Mucosa of gallbladder (tissue), 1 donor: ENCODE data around the gene TBC1D1. TPM values are rescaled to one million over a fixed set of nuclear protein-coding genes. Genes with fewer than 3 reads are reported as not detected.

Experiments
- DNase-seq: peaks from one replicate; pipeline ENCODE4 v3.0.0-alpha.2; 2020; ENCODE audit warnings: low spot score
- total RNA-seq: library from RNA; stranded (reverse); gene quantifications from one replicate; pipeline ENCODE4 v1.2.1, GENCODE V29; 2021
- donor health status: DM: no; HTN: no; CAD: no.

Gene TBC1D1
- total RNA-seq, 1 donor from 2014 or later: 159 TPM

DNA sequence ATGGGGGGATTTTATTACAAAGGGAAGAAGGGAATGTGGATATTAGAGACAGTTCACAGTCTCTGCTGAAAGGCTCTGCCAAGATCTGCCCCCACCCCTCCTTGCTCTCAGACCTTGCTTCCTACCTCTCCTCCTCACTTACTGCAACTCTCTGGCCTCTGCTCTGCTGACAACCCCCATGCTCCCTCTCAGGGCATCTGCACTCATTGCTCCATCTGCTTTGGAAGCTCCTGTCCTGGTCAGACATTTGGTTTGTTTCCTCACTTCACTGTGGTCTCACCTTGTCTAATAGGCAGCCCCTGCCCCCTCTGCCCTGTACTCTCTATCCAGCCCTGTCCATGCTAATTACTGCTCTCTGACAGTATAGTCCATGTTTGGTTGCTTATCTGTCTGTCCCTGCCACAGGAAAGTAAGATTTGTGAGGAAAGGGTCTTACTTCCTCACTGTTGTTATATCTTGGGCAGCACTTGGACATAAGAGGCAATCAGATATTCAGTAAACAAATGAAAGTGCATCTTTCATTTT lies 258.6 kb downstream of the TBC1D1 start:
- DNase-seq: no peak

DNA sequence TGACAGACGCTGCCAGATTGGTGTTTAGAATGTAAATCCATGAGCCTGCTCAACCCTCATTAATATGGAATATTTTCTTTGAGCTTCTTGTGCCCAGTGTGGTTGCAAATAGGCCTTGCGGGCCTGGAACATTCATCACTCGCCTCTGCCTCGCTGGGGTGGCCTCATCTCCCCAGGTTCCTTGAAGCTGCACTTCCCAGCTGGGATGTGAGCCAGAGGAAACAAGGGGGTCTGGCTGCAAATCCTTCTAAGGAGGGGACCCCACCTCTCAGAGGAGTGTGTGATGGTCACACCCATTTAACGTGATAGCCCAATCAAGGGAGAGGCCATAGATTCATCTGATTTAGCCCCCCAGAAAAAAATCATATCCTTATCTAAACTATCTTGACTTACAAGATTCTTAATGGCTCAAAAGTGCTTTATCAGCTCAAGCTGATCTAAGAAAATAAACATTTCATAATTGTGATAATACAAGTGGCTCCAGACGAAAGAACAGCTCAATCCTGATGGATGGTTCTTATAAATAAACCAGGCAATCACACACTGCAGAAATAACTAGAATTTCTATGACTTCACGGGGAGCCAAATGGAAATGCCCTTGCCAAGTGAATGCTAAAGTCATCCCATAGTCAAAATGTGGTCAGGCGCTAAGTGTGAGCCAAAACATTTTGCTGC lies 259.2 kb downstream of the TBC1D1 start:
- DNase-seq: no peak

DNA sequence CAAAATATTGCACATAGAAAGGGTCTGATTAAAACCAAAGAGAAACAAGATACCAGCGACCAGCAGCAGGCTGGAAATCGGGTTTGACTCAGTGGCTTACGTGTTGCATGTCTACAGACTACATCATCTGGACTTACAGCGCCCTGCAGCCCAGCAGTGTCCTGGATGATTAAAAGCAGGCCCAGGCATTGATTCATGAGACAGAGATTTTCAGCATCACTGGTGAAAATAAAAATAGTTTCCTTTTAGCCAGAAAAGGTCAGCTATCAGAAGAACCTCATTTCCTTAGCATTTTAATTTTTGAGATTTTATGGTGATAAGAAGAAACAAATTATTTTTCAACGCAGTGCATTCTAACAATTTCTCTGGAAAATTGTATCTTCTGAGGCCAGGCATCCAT lies 259.9 kb downstream of the TBC1D1 start:
- DNase-seq: no peak

DNA sequence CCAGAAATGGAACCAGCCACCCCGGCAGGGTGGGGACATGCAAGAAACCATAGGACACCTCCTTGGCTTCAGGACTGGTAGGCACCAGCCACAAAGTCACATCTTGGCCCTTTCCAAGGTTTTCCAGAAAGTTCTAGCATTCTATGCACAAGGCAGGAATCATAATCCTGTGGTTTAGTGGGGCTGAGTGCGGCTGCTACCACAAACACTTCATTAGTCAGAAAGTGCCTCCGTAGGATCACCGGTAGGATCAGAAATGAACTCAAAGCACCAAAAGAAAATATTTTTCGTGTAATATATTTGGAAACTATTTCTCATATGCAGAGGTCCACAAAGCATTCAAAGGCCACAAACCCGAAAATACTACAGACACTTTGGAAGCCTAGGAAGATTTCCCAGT lies 261.0 kb downstream of the TBC1D1 start:
- no peak for DNase-seq

DNA sequence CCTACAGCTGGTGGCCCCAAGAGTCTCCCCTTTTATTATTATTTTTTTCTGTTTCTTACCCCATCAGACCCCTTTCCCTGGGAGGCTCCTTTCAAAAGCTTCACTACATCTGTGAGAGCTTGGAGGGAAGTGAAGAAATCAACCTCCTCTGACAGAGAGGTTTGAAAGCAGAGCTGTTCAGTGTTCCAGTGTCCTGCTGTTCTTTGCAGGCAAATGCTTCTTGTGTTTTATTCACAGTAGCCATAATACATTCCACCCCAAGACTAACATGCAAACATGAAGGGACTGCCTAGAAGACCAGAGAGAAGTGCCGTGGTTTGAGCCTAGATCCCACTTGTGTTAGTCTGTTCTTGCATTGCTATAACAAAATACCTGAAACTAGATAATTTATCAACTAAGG lies 261.4 kb downstream of the TBC1D1 start:
- no peak for DNase-seq

DNA sequence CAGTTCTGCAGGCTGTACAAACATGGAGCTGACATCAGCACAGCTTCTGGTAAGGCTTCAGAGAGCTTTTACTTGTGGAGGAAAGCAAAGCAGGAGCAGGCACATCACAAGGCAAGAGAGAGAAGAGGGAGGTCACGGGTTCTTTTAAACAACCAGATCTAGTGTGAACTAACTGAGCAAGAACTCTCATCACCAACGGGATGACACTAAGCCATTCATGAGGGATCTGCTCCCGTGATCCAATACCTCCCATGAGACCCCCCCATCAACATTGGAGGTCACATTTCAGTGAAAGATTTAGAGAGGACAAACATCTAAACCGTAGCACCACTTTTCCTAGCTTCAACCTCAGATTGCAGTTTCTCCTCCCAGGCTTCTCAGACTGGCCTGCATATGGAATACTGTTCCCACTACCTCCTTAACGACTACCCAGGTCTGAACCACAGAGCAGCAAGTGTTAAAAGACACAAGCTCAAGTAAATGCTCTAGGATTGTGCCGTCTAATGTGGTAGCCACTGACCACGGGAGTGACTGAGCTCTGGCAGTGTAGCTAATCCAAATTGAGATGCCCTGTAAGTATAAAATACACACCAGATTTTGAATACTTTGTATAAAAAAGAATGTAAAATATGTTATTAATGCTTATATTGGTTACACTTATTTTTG lies 262.0 kb downstream of the TBC1D1 start:
- no peak for DNase-seq

DNA sequence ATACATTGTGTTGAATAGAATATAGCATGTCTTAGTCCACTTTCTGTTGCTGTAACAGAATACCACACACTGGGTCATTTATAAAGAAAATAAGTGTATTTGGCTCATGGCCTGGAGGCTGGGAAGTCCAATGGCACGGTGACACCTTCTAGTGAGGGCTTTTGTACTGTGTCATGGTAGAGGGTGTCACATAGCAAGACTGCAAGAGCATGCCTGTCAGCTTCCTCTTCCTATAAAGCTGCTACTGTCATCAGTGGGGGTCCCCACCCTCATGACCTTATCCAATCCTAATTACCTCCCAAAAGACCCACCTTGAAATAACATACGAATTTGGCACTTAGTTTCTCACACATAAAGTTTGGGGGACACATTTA lies 262.5 kb downstream of the TBC1D1 start:
- no peak for DNase-seq

DNA sequence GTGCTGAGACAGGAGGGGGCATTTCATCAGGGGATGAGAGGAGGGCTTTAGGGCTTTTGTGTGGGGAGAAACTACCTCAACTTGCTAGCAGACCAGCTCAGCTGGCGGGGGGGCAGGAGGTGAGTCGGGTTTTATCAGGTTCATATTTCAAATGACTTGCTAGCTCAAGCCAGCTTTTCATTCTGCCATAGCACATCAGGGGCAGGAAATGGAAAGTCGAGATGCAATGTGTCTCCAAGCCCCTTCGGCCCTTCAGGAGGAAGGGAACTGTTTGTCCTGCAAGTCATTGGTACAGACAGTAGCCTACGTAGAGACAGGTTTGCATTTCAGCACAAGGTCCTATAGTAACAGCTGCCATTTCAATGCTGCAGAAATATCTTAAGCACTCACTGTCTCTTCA lies 263.4 kb downstream of the TBC1D1 start:
- DNase-seq: no peak

DNA sequence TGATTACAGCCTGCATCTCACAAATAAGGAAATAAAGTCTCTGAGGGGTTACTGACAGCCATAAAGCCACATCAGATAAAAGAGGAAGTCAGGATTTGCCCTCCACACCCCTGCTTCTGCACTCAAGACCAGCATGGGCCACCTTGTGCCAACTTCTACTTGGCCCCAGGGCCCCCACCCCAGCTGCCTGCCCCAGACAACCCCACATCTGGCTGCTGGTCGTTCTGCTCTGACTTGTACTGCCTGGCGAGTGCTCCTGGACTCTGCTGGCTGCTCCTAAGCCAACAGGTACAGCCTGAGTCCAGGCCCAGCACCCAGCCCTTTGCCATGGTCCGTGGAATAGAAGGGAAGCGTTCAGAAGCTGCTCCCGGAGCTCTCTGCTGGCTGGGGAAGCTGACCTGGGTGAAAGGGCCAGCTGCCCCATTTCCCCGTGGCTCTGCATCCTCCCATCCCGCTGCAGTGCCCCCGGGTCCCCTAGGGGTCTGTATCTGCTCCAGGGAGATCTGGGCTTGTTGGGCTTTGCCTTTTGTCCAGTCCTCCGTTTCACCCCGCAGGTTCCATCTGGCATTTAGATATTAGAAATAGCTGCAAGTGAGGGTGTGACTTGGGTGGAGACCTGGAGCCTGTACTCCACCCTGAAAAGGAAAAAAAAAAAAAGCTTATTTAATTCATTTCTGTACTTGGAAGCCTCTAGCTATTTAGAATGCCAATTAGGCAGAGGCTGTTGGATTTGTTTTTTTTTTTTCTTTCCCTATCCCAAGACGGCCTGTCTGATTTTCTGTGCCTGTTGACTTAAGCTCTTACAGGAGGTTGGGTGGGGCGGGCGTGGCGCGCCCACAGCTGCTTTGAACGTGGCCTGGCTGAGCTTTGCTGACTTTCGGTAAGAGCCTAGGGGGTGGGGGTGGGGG lies 264.1 kb downstream of the TBC1D1 start:
- DNase-seq: no peak

DNA sequence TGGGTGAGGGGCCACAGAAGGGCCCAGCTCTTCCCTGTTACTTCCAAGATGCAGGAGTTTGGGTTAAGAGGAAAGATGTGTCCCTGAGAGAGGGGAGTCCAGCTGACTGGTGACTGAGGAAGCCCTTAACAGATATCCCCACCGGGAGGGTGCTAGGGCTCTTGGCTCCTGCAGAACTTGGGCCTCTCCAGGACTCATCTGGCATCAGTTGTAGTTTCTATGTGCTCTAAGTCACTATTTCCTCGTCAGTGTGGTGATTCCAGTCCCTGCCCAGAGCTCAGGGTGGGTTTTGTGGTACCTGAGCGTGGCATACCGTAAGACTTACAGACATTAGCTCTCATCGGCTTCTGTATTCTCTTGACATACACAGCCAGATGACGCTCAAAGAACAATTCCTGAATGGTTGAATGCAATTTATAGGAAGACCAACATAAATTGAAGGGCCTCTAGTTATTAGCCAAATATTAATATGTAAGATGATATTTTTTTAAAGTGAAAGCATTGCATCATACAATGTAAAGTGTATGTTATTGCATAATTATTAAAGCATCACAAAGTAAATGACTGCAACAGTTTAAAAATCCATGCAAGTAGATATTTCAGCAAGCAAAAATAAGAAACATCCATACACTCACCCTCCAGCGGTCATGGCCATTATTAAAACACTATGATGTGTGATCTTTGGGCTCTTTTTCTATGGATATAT lies 264.9 kb downstream of the TBC1D1 start:
- DNase-seq: no peak

DNA sequence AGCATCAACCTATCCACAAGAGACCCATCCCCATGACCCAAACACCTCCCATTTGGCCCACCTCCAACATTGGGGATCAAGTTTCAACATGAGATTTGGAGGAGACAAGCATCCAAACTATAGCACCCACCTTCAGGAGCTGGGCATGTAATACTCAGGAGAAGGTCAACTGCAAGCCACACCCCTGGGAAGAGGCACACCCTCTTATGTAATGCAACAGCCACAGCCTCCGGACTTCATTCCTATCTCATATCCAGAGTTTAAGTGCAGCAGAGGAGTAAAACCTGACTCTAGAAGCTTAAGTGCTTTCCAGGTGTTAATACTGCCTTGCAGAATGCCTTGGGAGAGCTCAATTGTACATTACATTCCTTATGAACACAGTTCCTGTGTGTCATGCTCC lies 266.7 kb downstream of the TBC1D1 start:
- peak; percentile 45 for DNase-seq

DNA sequence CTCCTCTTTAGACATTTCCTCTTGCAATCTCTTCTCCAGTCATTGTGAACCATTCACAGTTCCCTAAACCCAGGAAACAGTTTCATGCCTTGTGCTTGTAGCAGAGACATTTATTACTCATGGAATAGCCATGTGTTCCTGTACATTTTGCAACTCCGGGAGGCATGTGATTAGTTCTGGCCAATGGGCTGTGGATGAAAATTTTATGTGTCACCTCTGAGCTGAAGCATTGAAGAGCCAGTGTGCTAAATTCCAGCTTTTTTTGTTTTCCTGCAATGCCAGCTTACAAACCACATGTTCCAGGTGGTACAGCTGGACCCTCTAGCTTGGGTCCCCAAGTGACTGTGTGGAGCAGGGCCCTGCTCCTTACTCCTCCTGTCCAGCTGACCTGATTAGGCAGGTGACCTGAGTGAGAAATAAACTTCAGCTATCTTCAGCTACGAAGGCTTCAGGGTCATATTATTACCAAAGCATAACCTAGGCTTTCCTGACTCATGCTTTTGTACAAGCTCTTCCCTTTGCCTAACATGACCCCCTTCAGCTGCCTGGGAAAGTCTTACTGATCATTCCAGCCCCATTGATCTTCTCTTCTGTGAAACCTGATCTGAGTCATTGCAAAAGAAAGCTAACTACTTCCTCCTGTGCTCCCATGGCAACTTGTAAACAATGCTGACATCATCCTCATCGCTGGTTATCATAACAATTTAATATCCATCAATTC lies 269.8 kb downstream of the TBC1D1 start:
- peak; percentile 77 for DNase-seq

DNA sequence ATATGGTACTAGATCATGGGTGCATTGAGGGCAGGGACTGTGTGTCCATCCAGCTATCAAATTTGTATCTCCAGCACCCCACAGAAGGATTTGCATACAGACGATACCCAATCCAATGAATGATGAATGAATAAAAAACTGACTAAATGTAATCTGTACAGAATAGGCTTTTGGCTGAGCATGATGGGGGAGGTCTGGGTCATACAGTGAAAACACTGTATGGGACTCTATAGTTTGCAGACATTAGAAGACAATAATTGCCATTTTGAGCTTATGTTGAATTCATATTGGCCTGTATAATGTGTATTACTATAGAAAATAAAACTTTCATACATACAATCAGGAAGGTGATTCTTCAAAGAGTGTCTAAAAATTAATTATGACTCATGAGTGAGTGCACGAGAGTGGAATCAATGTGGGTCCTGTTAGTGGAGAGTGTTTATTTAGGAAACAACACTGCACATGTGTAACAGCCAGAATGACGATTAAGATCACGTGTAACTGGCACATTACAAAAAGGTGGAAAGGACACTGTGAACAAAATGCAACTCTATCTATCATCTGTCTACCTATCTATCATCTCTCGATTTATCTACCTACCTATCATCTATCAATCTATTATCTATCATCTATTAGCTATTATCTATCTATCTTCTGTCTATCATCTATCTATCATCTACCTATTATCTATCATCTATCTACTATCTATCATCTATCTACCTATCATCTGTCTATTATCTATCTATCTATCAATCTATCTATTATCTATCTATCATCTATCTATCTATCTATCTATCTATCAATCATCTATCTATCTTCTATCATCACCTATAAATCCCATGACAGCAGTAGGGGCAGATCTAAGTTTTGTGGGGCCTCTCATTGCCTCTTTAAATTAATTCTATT lies 270.6 kb downstream of the TBC1D1 start:
- DNase-seq: no peak

DNA sequence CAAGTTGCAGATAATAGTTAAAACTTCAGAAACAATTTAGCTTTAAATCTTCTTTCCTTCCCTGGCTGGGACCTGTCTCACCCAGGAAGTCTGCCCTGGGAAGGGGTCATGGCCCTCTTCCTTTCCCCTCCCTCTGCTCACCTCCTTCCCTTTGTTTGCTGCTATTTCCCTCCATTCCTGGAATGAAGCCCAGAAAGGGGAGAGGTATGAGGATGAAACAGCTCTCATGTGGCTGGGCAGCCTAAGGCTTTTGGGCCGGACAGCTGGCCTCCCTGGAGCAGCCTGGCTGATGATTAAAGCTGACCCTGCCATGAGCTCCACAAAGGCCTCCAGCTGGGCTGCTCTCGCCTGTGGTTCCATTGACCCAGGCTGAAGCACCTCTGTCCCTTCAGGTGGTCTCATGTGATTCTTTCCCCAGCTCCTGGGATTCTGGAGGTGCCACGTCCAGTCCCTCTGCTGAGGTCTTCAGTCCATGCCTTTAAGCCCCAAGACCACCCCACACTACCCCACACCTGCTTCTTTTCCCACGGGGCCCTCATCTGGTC lies 271.4 kb downstream of the TBC1D1 start:
- DNase-seq: peak; percentile 84

DNA sequence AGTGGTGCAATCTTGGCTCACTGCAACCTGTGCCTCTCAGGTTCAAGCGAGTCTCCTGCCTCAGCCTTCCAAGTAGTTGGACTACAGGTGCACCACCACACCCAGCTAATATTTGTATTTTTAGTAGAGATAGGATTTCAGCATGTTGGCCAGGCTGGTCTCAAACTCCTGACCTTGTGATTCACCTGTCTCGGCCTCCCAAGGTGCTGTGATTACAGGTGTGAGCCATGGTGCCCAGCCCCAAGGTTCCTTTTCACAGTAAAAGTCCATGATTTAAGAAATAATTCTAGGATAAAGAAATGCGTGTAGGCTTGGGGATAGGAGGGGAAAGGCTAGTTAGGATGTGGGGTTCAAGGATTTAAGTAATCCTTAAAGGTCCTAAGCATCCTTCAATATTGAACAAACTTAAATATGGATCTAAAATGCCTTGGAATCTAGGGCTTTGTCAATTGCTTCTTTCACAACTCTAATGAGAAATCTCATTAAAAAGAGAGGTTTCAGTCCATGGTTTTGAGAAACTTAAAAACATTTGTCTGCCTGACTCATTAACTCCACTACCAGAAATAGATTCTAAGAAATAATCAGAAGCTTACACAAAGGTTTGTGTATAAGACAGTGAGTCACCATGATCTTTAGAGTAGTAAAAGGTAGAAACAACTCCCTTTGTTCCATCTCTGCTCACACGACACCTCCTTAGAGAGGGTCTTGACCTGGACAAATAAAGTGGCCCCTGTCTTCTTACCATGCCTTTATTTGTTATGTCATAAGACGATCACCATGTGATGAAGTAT lies 272.5 kb downstream of the TBC1D1 start:
- no peak for DNase-seq

DNA sequence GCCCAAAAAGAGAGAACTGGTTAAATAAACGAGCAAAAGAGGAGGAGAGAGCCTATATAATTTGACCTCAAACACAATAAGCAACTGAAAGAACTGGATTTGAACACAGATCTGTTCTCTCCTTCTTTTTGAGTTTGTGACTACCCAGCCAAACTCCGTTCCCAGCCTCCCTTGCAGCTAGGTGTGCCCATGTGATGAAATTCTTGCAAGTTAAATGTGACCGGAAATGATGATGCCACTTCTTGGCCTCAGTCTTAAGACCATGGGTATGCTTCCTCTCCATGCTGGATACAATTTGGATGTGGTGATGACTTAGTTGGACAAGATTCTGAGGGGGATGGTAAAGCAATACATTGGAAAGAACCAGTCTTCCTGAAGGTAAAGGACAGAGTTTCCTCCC lies 273.5 kb downstream of the TBC1D1 start:
- DNase-seq: no peak

DNA sequence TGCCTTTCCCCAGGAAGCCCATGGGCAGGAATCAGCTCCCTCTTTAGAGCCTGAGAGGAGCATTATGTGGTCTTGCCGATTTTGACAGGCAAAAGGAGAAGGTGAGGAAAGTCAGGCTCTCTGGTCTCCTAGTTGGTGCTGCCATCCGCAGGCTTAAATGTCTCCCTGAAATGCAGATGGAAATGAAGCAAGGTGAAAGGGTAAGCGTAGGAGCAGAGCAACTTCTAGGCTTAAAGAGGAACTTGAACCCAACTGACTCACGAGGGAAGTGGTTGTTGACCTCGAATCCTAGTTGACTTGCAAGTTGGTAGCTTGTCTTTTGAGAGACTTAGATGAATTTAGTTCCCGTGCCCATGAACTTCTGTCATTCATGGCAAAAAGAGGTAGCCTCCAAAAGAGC lies 275.2 kb downstream of the TBC1D1 start:
- DNase-seq: no peak

DNA sequence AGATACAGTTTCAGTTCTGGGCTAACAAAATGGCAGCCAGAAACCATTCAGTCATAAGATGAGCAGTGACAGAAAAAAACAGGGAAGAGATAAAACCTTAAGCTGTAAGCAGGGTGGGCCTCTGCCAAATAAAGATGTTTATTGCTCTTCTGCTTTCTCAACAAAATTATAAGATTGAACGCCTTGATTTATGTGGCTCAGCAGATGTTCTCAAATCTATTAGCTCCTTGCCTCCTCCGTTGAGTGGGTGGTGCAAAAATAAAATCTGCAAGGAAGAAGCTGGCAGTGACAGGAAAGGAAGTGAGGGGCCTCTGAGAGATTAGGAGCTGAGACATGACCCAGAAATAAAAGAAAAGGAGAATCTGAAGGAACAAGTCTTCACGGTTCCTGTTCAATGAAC lies 275.9 kb downstream of the TBC1D1 start:
- DNase-seq: no peak

DNA sequence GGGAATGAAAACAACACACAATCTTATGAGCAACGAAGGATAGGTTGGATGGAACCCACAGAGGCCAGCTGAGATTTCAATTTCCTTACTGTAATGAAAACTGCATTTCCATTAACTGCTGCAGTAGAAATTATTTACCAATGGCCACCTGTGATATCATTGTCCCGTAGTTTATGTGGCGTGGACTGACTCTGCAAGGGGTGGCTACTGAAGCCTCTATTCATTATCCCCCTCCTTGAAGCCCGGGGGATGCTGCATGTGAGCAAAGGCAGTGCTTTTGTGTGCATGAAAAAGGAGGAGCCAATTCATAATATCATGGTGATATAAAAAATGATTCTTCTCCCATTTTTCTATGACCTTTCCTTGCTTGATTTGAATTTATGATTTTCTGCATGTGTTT lies 277.1 kb downstream of the TBC1D1 start:
- DNase-seq: no peak
